ENCODE results near the gene PNPLA8. TPM values are rescaled to one million over a fixed set of nuclear protein-coding genes. Genes with fewer than 3 reads are reported as not detected.

The PNPLA8 gene
- total and polyA plus RNA-seq, 2 donors (not counting 1 experiment from before 2014, with no cell fraction given) = 12.3 to 57.3 TPM

DNA sequence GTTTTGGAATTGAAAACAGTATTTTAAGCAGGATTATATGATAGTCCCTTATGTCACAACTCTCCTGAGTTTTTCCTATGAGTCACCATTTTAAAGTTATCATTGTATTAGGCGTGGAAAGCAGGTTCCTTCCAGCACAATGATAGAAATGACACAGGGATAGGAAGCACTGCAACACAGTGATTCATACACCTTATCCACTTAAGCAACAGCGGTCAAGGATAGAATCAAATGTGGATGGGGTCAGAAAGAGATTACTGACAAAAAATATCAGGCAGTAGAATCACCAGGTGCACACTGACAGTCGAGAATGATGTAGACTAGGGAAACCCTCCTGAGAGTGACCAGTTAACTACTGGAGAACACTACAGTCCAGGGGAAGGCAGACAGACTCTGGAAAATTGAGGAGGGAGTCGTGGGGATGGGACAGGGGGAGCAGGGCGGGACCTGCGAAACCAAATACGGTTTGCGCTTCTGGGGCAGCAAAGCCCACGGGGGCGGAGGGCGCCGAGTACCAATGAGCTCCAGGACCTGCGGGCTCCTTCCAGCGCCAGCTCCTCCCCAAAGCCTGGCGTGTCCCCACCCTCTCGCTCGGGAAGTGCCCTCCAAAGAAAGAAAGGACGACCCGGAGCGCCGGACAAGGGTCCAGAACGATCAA is 479 bp downstream of the PNPLA8 start:
- under 1% methylated on average over 20 of the region's 22 CpGs for WGBS (ENCODE audit: insufficient coverage)
- CTCF ChIA-PET = interaction anchor here (0.7 to 5.4 kb wide), 12 partner anchors 10 to 201 kb away, joined by 3 to 44 read pairs (median 5); partner anchors contain the start of genes DNAJB9 and THAP5
- Histone ChIP-seq H3K27me3 (replicated peaks in 1 of 4; ENCODE audit: control extremely low read depth in 1 of 4, control insufficient read depth in 3 of 4, insufficient read depth in 4 of 4, low read length in 3 of 4) (no peaks in the 10 kb centered on the region), H3K4me1 (ENCODE audit: control insufficient read depth in 2 of 2, insufficient read depth in 2 of 2, low read length in 2 of 2) (peaks cover 34 to 37% of the 10 kb centered on the region in 2 donors), H3K9me3 (ENCODE audit: control extremely low read depth in 1 of 3, control insufficient read depth in 2 of 3, insufficient read depth in 1 of 3, low read length in 2 of 3) (no peaks in the 10 kb centered on the region), H4K20me1 (ENCODE audit: control insufficient read depth, insufficient read depth, low read length, poor library complexity, severe bottlenecking) (peaks cover 30% of the 10 kb centered on the region), H2AFZ (ENCODE audit: insufficient read depth, low read depth, low read length, poor library complexity, severe bottlenecking) (peak overlapping the region; percentile 79), H3K9ac (ENCODE audit: low read length) (peak overlapping the region; percentile 89), H3K36me3 (replicated peaks in 1 of 2; ENCODE audit: control extremely low read depth in 1 of 2, control insufficient read depth in 1 of 2, extremely low read depth in 1 of 2, insufficient read depth in 2 of 2, low read length in 1 of 2) (peaks cover 2 to 9% of the 10 kb centered on the region in 2 experiments), H3K4me2 (replicated peaks; ENCODE audit: low read depth, low read length, poor library complexity, severe bottlenecking) (peak overlapping the region; percentile 83), H3K79me2 (ENCODE audit: control insufficient read depth, insufficient read depth, low read length) (peaks cover 54% of the 10 kb centered on the region), H3K27ac (ENCODE audit: low read length in 2 of 2) (peak overlapping the region; percentile 94 to 97), H3K4me3 (ENCODE audit: control extremely low read depth in 1 of 5, extremely low read depth in 1 of 5, insufficient read depth in 1 of 5, low read depth in 2 of 5, low read length in 4 of 5) (peak overlapping the region; percentile 77 to 97 (median 94))
- ATAC-seq (ENCODE audit: low read depth) = peak; percentile 15
- Mint-ChIP-seq H3K4me3 (peak overlapping the region; percentile 99), H3K27ac (peak overlapping the region; percentile 99), H3K4me1 (peaks cover 50% of the 10 kb centered on the region), H3K9me3 (ENCODE audit: insufficient read depth) (no peaks in the 10 kb centered on the region), H3K27me3 (no peaks in the 10 kb centered on the region)
- peak; percentile 26 for DNase-seq
- no peak for TF ChIP-seq EZH2 (IDR thresholded peaks at IDR 0.05; ENCODE audit: borderline replicate concordance, insufficient read depth, low read depth, low read length, poor library complexity, severe bottlenecking)
- TF ChIP-seq, protein P1, sequence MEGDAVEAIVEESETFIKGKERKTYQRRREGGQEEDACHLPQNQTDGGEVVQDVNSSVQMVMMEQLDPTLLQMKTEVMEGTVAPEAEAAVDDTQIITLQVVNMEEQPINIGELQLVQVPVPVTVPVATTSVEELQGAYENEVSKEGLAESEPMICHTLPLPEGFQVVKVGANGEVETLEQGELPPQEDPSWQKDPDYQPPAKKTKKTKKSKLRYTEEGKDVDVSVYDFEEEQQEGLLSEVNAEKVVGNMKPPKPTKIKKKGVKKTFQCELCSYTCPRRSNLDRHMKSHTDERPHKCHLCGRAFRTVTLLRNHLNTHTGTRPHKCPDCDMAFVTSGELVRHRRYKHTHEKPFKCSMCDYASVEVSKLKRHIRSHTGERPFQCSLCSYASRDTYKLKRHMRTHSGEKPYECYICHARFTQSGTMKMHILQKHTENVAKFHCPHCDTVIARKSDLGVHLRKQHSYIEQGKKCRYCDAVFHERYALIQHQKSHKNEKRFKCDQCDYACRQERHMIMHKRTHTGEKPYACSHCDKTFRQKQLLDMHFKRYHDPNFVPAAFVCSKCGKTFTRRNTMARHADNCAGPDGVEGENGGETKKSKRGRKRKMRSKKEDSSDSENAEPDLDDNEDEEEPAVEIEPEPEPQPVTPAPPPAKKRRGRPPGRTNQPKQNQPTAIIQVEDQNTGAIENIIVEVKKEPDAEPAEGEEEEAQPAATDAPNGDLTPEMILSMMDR (IDR thresholded peaks at IDR 0.05) = no peak
- intact Hi-C loops (cut with micrococcal nuclease) = loop anchor here (5.0 kb wide), 1 partner anchor 783 kb away; the partner anchor contains the start of gene CBLL1
- POLR2A ChIA-PET = interaction anchor here (1.0 to 3.4 kb wide), 9 partner anchors 13 to 1357 kb away, joined by 3 to 58 read pairs (median 7); partner anchors contain the start of genes DNAJB9, HBP1 and THAP5

DNA sequence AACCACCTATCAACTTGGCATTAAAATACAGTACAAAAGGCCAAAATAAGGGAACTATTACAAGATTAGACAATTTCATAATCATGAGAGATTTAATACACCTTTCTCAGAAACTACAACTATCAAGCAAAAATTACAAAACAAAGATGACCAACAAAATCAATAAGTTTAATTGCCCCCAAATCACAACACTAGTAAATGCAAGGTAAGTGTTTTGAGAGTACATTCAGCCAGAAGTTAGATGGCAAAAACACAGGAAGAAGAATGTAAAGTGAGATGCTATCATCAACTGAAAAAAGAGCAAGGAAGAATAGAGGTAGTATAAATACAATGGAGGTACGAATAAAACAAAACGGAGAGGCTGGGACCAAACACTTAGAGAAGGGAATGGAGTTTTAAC is 3.2 kb downstream of the PNPLA8 start:
- H4K20me1 ChIP-seq (ENCODE audit: control insufficient read depth, insufficient read depth, low read length, poor library complexity, severe bottlenecking) = peaks cover 50% of the 10 kb centered on the region
- H3K4me3 ChIP-seq (ENCODE audit: control extremely low read depth in 1 of 5, extremely low read depth in 1 of 5, insufficient read depth in 1 of 5, low read depth in 2 of 5, low read length in 4 of 5) = no peak overlapping the region
- no peaks in the 10 kb centered on the region for H3K27me3 Mint-ChIP-seq
- peaks cover 80% of the 10 kb centered on the region for H3K79me2 ChIP-seq (ENCODE audit: control insufficient read depth, insufficient read depth, low read length)
- H3K4me1 Mint-ChIP-seq = peaks cover 62% of the 10 kb centered on the region
- WGBS (ENCODE audit: insufficient coverage) = no CpG with 5 or more reads among the region's 2 CpGs
- peaks cover 34 to 37% of the 10 kb centered on the region in 2 donors for H3K4me1 ChIP-seq (ENCODE audit: control insufficient read depth in 2 of 2, insufficient read depth in 2 of 2, low read length in 2 of 2)
- DNase-seq = no peak
- intact Hi-C loops (cut with micrococcal nuclease) = no loop called here
- H3K4me3 Mint-ChIP-seq = peak overlapping the region; percentile 32
- H3K27me3 ChIP-seq (replicated peaks in 1 of 4; ENCODE audit: control extremely low read depth in 1 of 4, control insufficient read depth in 3 of 4, insufficient read depth in 4 of 4, low read length in 3 of 4) = no peaks in the 10 kb centered on the region
- peaks cover 13 to 25% of the 10 kb centered on the region in 2 experiments for H3K36me3 ChIP-seq (replicated peaks in 1 of 2; ENCODE audit: control extremely low read depth in 1 of 2, control insufficient read depth in 1 of 2, extremely low read depth in 1 of 2, insufficient read depth in 2 of 2, low read length in 1 of 2)
- peak overlapping the region in 1 of 2 donors; percentile 2 for H3K27ac ChIP-seq (ENCODE audit: low read length in 2 of 2)
- ChIA-PET POLR2A (no interaction called here), CTCF (interaction anchor here (1.2 to 5.4 kb wide), 2 partner anchors 10 to 25 kb away, joined by 4 to 44 read pairs; no protein-coding TSS in a partner anchor)
- no peak overlapping the region for H2AFZ ChIP-seq (ENCODE audit: insufficient read depth, low read depth, low read length, poor library complexity, severe bottlenecking)
- no peak for TF ChIP-seq EZH2 (IDR thresholded peaks at IDR 0.05; ENCODE audit: borderline replicate concordance, insufficient read depth, low read depth, low read length, poor library complexity, severe bottlenecking)
- TF ChIP-seq, protein P1 (IDR thresholded peaks at IDR 0.05) = no peak
- H3K9ac ChIP-seq (ENCODE audit: low read length) = no peak overlapping the region
- H3K9me3 Mint-ChIP-seq (ENCODE audit: insufficient read depth) = no peaks in the 10 kb centered on the region
- no peak overlapping the region for H3K27ac Mint-ChIP-seq
- H3K4me2 ChIP-seq (replicated peaks; ENCODE audit: low read depth, low read length, poor library complexity, severe bottlenecking) = peak overlapping the region; percentile 4
- peaks cover under 1 to 4% (median 3%) of the 10 kb centered on the region in 3 donors for H3K9me3 ChIP-seq (ENCODE audit: control extremely low read depth in 1 of 3, control insufficient read depth in 2 of 3, insufficient read depth in 1 of 3, low read length in 2 of 3)
- ATAC-seq (ENCODE audit: low read depth) = no peak

All from B cell (primary cell).